HG03064 (cell line): Measurements from ENCODE around the gene HSDL1.

Experiments
- ATAC-seq: cut with Tn5 transposase; IDR thresholded peaks from one replicate; pipeline ENCODE4 v1.9.1; 2021; ENCODE audit warnings: low read depth; ENCODE audit not compliant: unreplicated experiment

HSDL1 gene

DNA sequence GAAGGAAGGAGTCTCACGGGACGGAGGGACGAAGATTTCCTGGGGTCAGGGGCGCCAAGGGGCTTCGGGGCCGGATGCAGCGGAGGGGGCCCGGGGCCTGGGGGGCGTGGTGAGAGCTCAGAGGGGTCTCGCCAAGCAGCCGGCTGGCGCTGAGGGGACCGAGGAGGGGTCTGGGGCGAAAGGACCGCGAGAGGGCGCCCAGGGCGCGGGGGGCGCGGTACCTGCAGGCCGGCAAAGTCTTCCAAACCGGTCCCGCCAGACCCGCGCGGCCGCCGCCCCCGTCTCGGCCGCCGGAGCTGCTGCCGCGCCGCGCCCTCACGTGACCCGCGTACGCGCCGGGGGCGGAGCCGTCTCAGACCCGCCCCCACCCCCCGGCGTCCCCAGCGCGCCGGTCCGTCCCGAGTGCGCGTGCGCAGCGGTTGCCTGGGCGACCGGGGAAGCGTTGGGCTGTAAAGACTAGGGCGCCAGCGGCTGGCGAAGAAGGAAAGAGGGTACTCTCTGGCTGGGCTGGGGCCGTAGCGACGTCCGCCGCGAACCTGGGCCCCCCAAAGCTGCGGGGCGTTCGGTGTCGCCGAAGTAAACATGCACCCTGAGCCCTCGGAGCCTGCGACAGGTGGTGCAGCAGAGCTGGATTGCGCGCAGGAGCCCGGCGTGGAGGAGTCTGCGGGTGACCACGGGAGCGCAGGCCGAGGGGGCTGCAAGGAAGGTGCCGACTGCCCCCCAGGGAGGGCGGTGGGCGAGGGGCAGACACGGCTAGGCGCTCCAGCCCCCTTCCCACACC lies at the start of gene HSDL1, which contains the start of gene DNAAF1:
HSDL1 (minus strand) TSS at position 319 of the 781 bp plus-strand sequence. CDS start 13,856 bp downstream, outside the sequence.
DNAAF1 (plus strand) TSS at position 450 of the 781 bp plus-strand sequence; CDS start at position 583, 133 bp downstream.
- peak; percentile 82 for ATAC-seq

GRCh38 chr16:84194018-84194417 lies 49.0 kb upstream of the HSDL1 start:
- no peak for ATAC-seq

- ATAC-seq = no peak
These were observed 48.5 kb upstream of the HSDL1 start for GRCh38 chr16:84193480-84193879.

DNA sequence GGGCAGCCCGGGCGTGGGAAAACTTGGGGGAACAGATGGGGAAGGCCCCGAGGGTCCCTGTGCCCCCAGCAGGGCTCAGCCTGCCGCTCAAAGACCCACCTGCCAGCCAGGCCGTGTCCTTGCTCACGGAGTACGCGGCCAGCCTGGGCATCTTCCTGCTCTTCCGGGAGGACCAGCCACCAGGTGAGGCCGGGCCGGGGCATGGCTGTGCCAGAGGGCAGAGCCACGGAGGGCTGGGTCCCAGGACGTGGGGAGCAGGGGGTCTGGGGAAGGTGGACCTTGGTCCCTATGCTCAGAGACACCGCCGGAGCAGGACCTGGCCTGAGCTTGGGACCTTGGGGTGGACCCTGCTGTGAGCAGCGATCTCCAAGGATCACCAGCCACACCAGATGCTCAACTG lies 46.5 kb upstream of the HSDL1 start:
- no peak for ATAC-seq

DNA sequence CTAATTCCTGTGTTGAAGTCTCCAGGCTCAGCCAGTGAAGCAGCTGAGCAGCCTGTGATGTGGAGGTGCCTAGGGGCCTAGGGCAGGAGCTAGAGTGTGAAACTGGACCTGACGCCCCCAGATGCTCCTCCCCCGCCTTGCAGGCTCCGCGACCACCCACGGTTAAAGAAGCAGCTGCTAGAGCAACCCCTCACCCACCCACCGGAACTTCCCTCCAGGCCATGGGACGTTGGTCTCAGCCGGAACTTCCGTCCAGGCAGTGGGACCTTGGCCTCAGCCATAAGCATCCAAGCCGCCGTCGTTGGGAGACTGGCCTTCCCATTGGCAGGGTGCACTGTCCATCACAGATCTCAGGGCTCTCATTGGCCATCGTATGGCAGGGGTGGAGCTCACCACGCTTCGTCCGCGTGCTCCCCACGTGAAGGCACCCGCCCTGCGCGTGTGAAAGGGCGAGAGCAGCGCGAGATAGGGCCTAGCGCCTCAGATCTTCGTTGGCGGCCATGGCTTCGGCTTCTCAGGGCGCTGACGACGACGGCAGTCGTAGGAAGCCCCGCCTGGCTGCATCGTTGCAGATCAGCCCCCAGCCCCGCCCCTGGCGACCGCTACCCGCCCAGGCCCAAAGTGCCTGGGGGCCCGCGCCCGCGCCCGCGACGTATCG lies 45.9 kb upstream of the HSDL1 start, which contains the start of gene ADAD2:
ADAD2 (plus strand) TSS at position 427 of the 658 bp plus-strand sequence; CDS start at position 501, 74 bp downstream.
- no peak for ATAC-seq

- ATAC-seq = peak; percentile 94
These were observed 41.9 kb upstream of the HSDL1 start, which contains the start of gene TAF1C for GRCh38 chr16:84186685-84187437. TSS of gene TAF1C (minus strand) at chr16:84187057. CDS start at chr16:84184988, 2,069 bp downstream.

- no peak for ATAC-seq
These were observed 39.8 kb upstream of the HSDL1 start for GRCh38 chr16:84184775-84185174.

DNA sequence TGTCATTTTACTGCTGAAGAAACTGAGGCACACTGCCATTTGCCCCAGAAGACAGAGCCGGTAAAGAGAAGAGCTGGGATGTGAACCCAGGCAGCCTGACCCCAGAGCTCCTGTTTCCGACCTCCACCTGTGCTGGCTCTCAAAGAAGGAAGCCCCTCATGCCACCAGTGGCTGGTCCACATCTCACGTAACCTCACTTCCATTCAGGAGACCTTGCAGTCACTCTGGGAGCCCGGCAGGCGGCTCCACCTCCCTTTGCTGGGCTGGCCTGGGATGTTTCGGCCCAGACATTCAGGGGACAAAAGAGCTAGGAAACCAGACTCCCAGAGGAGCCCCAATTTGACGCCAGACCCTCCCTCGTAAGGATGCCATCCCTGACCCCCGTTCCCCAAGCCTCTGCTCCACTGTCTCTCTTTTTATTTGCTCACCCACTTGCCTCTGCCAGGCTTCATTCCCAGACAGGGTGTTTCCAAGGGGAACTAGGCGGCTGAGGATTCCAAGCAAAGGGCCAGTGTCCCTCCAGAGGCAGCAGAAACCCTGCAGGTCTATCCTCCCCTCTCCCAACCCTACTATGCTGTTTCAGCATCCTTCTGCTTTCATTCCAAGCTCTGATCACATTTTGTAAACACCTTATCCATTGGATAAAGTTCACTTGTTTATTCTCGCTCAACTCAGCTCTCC lies 39.1 kb upstream of the HSDL1 start:
- ATAC-seq = no peak

- ATAC-seq = no peak
These were observed 38.5 kb upstream of the HSDL1 start for GRCh38 chr16:84183572-84183875.

DNA sequence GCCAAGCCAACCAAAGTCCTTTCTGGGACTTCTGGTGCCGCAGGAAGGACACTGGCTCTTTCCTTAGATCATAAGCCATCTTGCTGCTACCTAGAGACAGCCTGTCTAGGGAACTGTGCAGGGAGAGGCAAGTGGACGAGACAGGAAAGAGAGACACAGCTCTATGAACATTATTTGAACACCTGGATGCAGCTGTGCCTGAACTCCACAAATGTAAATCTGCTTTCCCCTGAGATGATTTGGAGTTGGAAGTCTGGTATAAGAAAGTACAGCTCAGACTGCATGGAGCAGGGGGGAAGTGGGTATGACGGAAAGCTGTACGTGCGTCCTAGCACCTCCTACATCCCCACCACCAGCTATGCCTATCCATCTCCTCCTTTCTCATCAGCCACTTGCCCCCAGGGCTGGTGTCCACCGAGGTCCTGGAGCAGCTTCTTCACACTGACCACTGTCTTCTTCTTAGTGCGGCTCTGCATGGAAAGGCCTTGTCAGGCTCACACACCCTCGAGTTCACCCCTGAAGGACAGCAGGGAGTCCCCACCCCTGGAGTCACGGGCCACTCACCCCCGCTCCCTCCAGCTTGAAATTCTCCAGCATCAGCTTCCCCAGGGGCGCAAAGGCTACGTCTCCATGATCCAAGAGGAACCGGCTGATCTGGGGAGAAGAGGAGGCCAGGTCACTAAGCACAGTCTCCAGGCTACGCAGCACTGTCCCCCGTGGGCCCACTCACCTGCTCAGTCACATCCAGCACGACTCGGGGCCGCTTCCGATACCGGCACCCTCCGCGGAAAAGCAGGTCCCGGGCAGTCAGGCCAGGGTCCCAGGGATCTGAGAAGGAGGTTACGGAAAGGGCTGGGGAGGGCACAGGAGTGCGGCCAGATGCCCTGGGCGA lies 37.9 kb upstream of the HSDL1 start:
- ATAC-seq = no peak

DNA sequence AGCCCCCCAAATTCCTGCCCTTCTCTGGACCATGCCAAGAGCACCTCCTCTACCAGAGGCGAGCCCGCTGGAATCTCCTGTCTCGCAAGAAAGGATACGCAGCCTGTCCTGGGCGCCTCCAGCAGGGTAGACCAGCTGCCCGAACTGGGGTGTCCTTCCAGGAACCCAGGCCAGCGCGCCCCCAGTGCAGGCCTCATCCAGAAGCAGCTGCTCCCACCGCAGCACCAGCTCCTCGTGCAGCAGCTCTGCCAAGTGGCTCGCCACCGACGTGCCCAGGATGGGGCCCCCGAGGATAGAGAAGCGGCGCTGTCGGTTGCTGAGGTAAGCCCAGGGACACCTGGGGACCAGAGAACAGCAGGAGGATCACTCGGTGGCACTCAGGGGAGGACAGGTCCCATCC lies 37.1 kb upstream of the HSDL1 start:
- no peak for ATAC-seq

DNA sequence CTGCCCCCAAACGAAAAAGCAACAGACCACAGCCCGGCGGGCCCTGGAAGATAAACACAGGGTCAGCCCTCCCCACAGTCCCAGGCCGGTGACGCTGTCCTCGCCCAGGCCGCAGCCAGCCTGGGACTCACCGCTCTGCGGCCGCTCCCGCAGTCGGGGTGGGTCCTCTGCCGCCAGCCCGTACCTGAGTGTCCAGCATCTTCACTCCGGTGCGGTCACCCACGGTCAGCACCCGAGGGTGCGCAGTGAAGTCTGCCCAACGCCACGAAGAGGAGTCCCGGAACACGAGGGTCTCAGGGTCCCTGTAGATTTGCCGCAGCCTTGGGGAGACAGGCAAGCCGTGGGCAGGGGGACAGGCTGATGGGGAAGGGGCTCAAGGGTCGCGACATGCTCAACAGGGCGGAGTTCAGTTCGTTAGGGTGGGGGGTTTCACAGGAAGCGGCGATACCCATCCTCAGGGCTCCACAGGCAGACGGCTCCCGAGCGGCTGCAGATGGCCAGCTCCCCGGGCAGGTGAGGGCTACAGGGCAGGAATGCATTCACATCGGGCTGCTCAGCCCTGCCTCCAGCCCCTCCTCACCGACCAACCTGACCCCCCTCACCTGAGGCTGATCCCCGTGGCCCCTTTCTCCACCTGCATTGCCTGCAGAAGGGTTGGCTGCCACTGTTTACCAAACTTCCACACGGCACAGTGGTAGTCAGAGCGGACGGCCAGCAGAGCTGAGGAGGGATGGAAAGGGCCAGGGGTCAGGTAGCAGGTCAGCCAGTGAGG lies 36.4 kb upstream of the HSDL1 start:
- no peak for ATAC-seq

DNA sequence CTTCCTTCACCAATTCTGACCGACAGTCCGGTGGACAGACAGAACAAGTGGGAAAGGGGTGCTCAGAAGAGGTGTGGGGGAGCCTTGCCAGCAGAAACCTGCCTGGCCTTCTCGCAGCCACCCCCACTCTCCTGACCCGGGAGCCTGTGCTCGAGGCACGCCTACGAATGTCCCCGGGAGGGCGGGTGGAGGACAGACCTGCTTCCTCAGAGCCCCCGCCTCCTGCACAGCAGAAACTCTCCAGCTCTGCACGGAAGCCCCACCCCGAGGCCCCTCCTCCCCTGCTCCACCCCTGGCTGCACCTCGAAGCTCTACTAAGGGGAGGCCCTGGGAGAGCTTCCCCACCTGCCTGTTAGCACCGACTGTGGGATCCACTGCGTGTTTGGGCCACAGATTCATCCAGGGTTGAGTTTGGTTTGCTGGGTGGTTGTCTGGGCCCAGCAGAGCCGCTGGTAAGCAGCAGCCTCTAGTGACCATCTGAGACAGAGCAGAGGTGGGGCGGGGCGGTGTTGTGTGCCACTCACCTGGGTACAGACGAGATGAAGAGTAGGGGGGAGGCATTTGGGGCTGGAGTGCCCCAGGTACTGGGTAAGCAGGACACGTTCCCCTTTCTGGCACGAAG lies 35.7 kb upstream of the HSDL1 start:
- ATAC-seq = no peak

DNA sequence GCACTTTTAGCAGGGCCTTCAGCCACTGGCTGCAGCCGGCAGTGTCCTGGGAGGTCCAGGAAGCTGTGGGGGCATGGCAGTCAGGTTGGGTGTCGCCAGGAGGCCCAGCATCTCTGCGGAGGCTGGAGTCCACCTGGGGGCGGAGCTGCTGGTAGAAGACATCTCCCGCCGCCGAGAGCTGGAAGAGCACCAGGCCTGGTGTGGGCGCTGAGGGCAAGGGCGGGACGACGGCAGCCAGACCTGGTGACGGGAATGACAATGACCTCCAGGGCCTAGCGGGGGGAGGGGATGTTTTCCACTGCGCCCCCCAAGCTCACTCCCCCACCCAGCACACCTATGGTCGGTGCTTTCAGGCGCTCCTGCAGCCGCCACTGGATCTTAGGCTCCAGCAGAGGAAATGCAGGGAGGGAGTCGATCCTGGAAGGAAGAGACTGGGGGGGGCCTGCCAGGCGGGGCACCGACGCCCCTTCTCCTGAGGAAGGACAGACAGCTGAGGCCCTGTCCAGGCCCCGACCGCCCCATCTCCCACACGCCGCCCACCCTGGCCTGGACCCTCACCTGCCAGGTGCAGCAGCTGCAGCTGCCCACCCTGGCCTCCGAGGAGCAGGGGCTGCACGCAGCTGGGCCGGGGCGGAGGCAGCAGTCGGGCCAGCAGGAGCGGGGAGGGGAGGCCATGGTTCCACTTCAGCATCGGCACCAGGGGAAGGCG lies 34.8 kb upstream of the HSDL1 start:
- no peak for ATAC-seq

DNA sequence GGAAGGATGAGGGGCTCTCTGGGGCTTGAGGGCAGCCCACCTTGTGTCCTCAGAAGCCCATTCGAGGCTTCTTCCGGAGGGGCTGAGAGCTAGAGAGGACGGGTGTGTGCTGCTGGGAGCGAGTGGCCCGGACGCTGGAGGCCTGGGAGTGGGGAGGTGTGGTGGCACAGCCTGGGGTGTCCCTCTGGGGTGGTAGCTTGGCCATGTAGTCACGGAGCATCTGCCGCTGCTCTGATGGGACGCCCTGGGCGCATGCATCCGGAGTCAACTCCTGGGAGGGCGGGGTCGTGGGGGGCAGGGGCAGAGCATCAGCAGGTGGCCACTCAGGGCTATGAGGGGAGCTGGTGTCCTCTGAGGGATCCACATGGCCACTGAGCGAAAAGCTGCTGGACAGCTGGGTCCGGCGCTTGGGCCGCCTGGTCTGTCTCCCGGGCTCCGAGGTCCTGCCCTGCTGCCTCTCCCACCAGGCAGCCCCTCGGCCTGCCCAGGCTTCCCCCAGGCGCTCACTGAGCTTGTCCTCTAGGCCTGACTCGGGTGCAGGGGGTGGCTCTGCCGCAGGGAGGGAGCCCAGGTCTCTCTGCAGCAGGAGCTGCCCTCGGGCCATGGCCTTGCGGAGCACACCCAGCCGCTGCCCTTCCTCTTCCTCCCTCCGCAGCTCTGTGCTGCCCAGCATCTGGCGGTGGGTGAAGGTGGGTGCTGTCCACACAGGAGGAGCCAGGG lies 34.1 kb upstream of the HSDL1 start:
- no peak for ATAC-seq

- no peak for ATAC-seq
These were observed 33.3 kb upstream of the HSDL1 start for GRCh38 chr16:84178146-84178765.

DNA sequence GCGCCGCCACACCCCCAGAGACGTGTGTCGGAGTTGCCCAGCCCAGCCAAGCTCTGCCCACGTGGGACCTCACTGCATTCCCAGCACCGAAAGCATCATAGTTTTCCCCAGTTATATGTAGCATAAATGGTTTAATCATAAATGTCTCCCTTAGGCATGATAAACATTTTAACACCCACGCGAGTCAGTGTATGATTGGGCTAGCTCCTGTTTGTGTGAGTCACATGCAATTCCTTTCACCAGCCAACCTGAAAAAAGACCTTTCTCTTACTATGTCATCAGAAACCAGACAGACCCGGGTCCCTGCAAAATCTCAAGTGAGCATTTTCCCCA lies 32.7 kb upstream of the HSDL1 start:
- ATAC-seq = no peak
